ENCODE measurements around the gene RBM47. TPM values are rescaled to one million over a fixed set of nuclear protein-coding genes. Genes with fewer than 3 reads are reported as not detected.
"Not testable (repeated sequence)": the region's sequence is repeated elsewhere in the genome, so short reads cannot be mapped to it uniquely, and the experiment has no call there.

RBM47 gene
- total and polyA plus RNA-seq, 12 donors: 0.41 to 14.0 (median 2.1) TPM

DNA sequence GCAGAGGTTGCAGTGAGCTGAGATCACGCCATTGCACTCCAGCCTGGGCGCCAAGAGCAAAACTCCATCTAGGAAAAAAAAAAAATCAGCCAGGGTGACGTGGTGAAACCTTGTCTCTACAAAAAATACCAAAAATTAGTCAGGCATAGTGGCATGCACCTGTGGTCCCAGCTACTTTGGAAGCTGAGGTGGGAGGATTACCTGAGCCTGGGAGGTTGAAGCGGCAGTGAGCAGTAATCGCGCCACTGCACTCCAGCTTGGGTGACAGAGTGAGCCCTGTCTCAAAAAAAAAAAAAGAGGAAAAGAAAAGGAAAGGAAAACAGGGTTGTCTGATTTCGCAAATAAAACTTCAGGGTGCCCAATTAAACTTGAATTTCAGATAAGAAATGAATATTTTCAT, 106.1 kb downstream of the RBM47 start:
- H3K36me3 ChIP-seq: no peaks in the 10 kb centered on the region
- TF ChIP-seq, protein P1, sequence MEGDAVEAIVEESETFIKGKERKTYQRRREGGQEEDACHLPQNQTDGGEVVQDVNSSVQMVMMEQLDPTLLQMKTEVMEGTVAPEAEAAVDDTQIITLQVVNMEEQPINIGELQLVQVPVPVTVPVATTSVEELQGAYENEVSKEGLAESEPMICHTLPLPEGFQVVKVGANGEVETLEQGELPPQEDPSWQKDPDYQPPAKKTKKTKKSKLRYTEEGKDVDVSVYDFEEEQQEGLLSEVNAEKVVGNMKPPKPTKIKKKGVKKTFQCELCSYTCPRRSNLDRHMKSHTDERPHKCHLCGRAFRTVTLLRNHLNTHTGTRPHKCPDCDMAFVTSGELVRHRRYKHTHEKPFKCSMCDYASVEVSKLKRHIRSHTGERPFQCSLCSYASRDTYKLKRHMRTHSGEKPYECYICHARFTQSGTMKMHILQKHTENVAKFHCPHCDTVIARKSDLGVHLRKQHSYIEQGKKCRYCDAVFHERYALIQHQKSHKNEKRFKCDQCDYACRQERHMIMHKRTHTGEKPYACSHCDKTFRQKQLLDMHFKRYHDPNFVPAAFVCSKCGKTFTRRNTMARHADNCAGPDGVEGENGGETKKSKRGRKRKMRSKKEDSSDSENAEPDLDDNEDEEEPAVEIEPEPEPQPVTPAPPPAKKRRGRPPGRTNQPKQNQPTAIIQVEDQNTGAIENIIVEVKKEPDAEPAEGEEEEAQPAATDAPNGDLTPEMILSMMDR (IDR thresholded peaks at IDR 0.05): no peak
- H3K27me3 ChIP-seq: no peaks in the 10 kb centered on the region
- H3K4me3 ChIP-seq: no peak overlapping the region
- peaks cover 0 to 21% (median 6%) of the 10 kb centered on the region in 9 donors for H3K4me1 ChIP-seq
- DNase-seq (no peak), ATAC-seq (no peak)
- no peak overlapping the region for H3K27ac ChIP-seq
- 81 to 97% methylated on average over 7 of the region's 7 CpGs for WGBS, 2 donors
- intact Hi-C loops (cut with DNase I): loop anchor here in 1 of 10 donors (10.0 kb wide), 1 partner anchor 129 kb away; no protein-coding TSS in a partner anchor
- no peaks in the 10 kb centered on the region for H3K9me3 ChIP-seq

DNA sequence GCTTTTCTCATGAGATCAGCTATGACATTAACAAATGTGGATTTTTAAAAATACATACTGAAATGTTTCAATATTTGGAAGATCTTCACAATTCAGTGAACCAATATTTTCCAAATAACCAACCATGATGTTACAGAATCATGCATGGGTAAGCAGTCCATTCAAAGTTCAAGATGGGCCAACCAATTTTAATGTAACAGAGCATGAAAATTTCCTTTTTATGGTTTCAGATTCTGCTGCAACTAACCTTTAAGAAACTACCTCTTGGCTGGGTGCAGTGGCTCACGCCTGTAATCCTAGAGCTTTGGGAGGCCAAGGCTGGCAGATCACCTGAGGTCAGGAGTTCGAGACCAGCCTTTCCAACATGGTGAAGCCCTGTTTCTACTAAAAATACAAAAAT, 107.7 kb downstream of the RBM47 start:
- H3K4me3 ChIP-seq: no peak overlapping the region
- 90 to 93% methylated on average over 2 of the region's 2 CpGs for WGBS, 2 donors
- TF ChIP-seq, protein P1 (IDR thresholded peaks at IDR 0.05): no peak
- no peaks in the 10 kb centered on the region for H3K36me3 ChIP-seq
- no peak overlapping the region for H3K27ac ChIP-seq
- no peak for DNase-seq
- no peaks in the 10 kb centered on the region for H3K9me3 ChIP-seq
- no peak for ATAC-seq
- intact Hi-C loops (cut with DNase I): loop anchor here in 1 of 10 donors (10.0 kb wide), 1 partner anchor 127 kb away; no protein-coding TSS in a partner anchor
- H3K4me1 ChIP-seq: peaks cover 0 to 21% (median 6%) of the 10 kb centered on the region in 9 donors
- H3K27me3 ChIP-seq: no peaks in the 10 kb centered on the region

DNA sequence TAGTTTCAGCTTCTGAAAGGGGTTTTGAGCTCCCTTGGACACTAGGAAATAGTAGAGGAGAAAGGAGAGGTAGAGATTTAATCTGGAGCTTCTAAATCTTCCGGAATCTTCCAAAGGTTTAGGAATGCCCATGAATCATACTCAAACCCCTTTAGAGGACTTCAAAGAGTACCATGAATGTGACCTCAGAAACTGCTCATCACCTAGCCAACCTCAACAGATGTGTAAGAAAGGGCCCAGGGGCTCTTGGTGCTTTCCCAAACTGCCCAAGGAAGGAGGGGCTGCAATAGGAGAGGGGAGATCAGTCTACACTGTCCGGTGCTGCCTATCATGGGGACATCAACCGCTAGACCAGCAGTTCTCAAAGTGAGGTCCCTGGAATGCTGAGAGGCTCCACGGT, 109.1 kb downstream of the RBM47 start:
- WGBS, 2 donors: 92 to 93% methylated on average over 4 of the region's 4 CpGs
- H3K36me3 ChIP-seq: no peaks in the 10 kb centered on the region
- ATAC-seq (no peak), DNase-seq (no peak)
- no peaks in the 10 kb centered on the region for H3K27me3 ChIP-seq
- TF ChIP-seq, protein P1 (IDR thresholded peaks at IDR 0.05): no peak
- H3K9me3 ChIP-seq: no peaks in the 10 kb centered on the region
- H3K4me3 ChIP-seq: no peak overlapping the region
- no peak overlapping the region for H3K27ac ChIP-seq
- H3K4me1 ChIP-seq: peaks cover 0 to 21% (median 1%) of the 10 kb centered on the region in 9 donors
- intact Hi-C loops (cut with DNase I): loop anchor here in 1 of 10 donors (10.0 kb wide), 1 partner anchor 126 kb away; no protein-coding TSS in a partner anchor

DNA sequence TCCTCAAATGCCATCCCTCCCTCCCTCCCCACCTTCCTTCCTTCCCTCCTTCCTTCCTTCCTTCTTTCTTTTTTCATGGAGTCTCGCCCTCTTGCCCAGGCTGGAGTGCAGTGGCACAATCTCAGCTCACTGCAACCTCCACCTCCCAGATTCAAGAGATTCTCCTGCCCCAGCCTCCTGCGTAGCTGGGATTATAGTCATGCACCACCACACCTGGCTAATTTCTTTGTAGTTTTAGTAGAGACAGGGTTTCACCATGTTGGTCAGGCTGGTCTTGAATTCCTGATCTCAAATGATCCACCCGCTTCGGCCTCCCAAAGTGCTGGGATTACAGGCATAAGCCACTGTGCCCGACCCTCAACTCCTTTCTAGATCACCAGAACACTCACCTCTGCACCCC, 112.6 kb downstream of the RBM47 start:
- H3K27ac ChIP-seq; H3K4me3 ChIP-seq; H3K36me3 ChIP-seq; intact Hi-C loops (cut with DNase I); ATAC-seq; H3K9me3 ChIP-seq; H3K27me3 ChIP-seq; DNase-seq: not testable (repeated sequence)
- H3K4me1 ChIP-seq: peaks cover 0 to 14% (median 0%) of the 10 kb centered on the region in 9 donors
- 89 to 93% methylated on average over 5 of the region's 5 CpGs for WGBS, 2 donors

DNA sequence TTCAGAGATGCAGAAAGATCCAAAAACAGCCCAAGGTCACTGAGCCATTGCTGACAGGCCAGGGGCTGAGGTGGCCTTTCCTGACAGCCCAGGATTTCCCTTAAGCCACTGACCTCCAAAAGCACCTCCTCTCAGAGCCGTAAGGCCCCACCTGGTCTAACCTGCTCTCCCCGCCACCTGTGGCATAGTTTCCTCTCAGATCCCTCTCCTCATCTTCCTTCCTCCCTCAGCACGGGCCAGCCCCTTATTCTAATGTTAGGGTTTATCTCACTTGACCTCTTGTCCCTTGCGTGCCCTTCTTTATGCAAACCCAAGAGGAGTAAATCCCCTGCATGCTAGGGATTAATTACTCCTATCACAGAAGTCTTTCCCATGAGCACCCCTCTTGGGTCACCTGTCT, 113.0 kb downstream of the RBM47 start:
- Histone ChIP-seq H3K9me3 (no peaks in the 10 kb centered on the region), H3K36me3 (no peaks in the 10 kb centered on the region), H3K27me3 (no peaks in the 10 kb centered on the region), H3K4me1 (peaks cover 0 to 14% (median 0%) of the 10 kb centered on the region in 9 donors), H3K4me3 (no peak overlapping the region), H3K27ac (no peak overlapping the region)
- no peak for DNase-seq
- 73 to 80% methylated on average over 4 of the region's 4 CpGs for WGBS, 2 donors
- intact Hi-C loops (cut with DNase I): no loop called here
- ATAC-seq: no peak
- TF ChIP-seq, protein P1 (IDR thresholded peaks at IDR 0.05): no peak
